ENCODE measurements around the gene SLC25A43.

DNA sequence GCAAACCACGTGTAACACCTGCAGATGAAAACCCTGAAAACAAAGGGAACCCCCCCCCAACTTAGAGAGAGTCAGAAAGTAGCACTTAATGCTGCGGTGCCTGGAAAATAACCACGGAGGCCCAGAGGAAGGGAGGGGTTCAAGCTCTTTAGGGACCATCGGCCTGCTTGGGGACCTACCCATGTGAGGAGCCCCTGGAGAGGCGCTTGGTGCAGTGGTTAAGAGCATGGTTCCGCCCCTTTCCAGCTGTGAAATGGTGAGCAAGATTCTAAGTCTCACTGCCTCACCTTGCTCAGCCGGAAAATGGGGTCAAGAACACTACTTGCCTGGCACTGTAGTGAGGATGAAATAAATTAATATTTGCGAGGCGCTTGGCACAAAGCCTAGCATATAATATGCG is 82.9 kb downstream of the SLC25A43 start:
- TF ChIP-seq, protein P1, sequence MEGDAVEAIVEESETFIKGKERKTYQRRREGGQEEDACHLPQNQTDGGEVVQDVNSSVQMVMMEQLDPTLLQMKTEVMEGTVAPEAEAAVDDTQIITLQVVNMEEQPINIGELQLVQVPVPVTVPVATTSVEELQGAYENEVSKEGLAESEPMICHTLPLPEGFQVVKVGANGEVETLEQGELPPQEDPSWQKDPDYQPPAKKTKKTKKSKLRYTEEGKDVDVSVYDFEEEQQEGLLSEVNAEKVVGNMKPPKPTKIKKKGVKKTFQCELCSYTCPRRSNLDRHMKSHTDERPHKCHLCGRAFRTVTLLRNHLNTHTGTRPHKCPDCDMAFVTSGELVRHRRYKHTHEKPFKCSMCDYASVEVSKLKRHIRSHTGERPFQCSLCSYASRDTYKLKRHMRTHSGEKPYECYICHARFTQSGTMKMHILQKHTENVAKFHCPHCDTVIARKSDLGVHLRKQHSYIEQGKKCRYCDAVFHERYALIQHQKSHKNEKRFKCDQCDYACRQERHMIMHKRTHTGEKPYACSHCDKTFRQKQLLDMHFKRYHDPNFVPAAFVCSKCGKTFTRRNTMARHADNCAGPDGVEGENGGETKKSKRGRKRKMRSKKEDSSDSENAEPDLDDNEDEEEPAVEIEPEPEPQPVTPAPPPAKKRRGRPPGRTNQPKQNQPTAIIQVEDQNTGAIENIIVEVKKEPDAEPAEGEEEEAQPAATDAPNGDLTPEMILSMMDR (IDR thresholded peaks at IDR 0.05): no peak
- no peak for TF ChIP-seq POLR2A (IDR thresholded peaks at IDR 0.05)
